Endodermal cell (in vitro differentiated cells): ENCODE measurements around the gene KRTAP4-8. TPM values are rescaled to one million over a fixed set of nuclear protein-coding genes. Genes with fewer than 3 reads are reported as not detected.

ENCODE experiments used
- DNase-seq: peaks from one replicate; pipeline ENCODE4 v3.0.0-alpha.2; 2017
- H3K27ac ChIP-seq: 2 replicates; pipeline ENCODE4 v1.5.1; 2013; ENCODE audit warnings: mild to moderate bottlenecking, low read depth, low read length, moderate library complexity
- H3K27me3 ChIP-seq: 2 replicates; pipeline ENCODE4 v1.6.1; 2013; ENCODE audit warnings: mild to moderate bottlenecking, low read length, moderate library complexity; ENCODE audit not compliant: insufficient read depth, control insufficient read depth, poor library complexity, severe bottlenecking
- H3K36me3 ChIP-seq: 2 replicates; pipeline ENCODE4 v1.7.0; 2013; ENCODE audit warnings: mild to moderate bottlenecking, low read length, moderate library complexity; ENCODE audit not compliant: control insufficient read depth, insufficient read depth
- H3K4me1 ChIP-seq: one replicate; pipeline ENCODE4 v1.7.0; 2013; ENCODE audit warnings: low read length; ENCODE audit not compliant: control insufficient read depth, insufficient read depth
- H3K4me3 ChIP-seq: 2 replicates; pipeline ENCODE4 v1.5.1; 2013; ENCODE audit warnings: mild to moderate bottlenecking, low read length, moderate library complexity
- H3K9ac ChIP-seq: 2 replicates; pipeline ENCODE4 v1.6.1; 2013; ENCODE audit warnings: mild to moderate bottlenecking, low read length, moderate library complexity; ENCODE audit not compliant: poor library complexity, severe bottlenecking; ENCODE audit errors: extremely low read depth
- H3K9me3 ChIP-seq: 2 replicates; pipeline ENCODE4 v1.6.1; 2013; ENCODE audit warnings: mild to moderate bottlenecking, low read length, moderate library complexity; ENCODE audit not compliant: control insufficient read depth
- H3K27ac Mint-ChIP-seq: 2 replicates; pipeline ENCODE4 v1.8.0; 2020; ENCODE audit warnings: mixed read lengths
- H3K27me3 Mint-ChIP-seq: 2 replicates; pipeline ENCODE4 v1.8.0; 2021; ENCODE audit warnings: mild to moderate bottlenecking, mixed read lengths; ENCODE audit not compliant: insufficient read depth
- H3K36me3 Mint-ChIP-seq: 2 replicates; pipeline ENCODE4 v1.8.0; 2020; ENCODE audit warnings: low read depth, mixed read lengths
- H3K4me1 Mint-ChIP-seq: 2 replicates; pipeline ENCODE4 v1.8.0; 2020; ENCODE audit warnings: mixed read lengths
- H3K4me3 Mint-ChIP-seq: 2 replicates; pipeline ENCODE4 v1.8.0; 2020; ENCODE audit warnings: mild to moderate bottlenecking, moderate library complexity, mixed read lengths
- H3K9me3 Mint-ChIP-seq: 2 replicates; pipeline ENCODE4 v1.8.0; 2020; ENCODE audit warnings: mild to moderate bottlenecking, mixed read lengths
- CTCF ChIP-seq: fragments of 200-600 bp; sonication (generic); conservative IDR thresholded peaks from 2 replicates; pipeline ENCODE4 v1.5.0; 2021; ENCODE audit warnings: antibody characterized with exemption, mild to moderate bottlenecking
- WGBS, 2 experiments: methylation state at CpG; one replicate each; pipeline versions ENCODE4 v1.1.5 to v1.1.7; 2013; ENCODE audit warnings: missing lambda C conversion rate in 2 of 2, mixed read lengths in 1 of 2; ENCODE audit not compliant: insufficient coverage in 1 of 2, insufficient read length in 1 of 2; 5-methylcytosine and 5-hydroxymethylcytosine counted together
- total RNA-seq, 2 donors: library from RNA; stranded (reverse); fragmentation: NEBNext Ultra II Directional in 1 of 2; extraction: Animal tissue kit (Norgen Biotek cat#: 25700) in 1 of 2; gene quantifications; 2 replicates in 1 of 2; 3 replicates in 1 of 2; pipeline ENCODE4 v1.2.1, GENCODE V29; 2021

The KRTAP4-8 gene
- total RNA-seq, 2 donors from 2014 or later, result not detected

GRCh38 chr17:41071606-41072360 lies 26.2 kb downstream of the KRTAP4-8 start:
- no peaks in the 10 kb centered on the region for H3K36me3 Mint-ChIP-seq
- peaks cover 3% of the 10 kb centered on the region for H3K27me3 Mint-ChIP-seq
- DNase-seq, result no peak
- no peak overlapping the region for H3K4me3 Mint-ChIP-seq
- TF ChIP-seq CTCF, result no peak
- WGBS, 2 experiments, result 92 to 96% methylated on average over 5 of the region's 5 CpGs
- no peak overlapping the region for H3K27ac ChIP-seq
- no peaks in the 10 kb centered on the region for H3K9me3 ChIP-seq
- no peak overlapping the region for H3K4me3 ChIP-seq
- H3K9ac ChIP-seq, result no peak overlapping the region
- H3K4me1 ChIP-seq, result no peaks in the 10 kb centered on the region
- H3K36me3 ChIP-seq, result no peaks in the 10 kb centered on the region
- H3K27me3 ChIP-seq, result no peaks in the 10 kb centered on the region
- H3K27ac Mint-ChIP-seq, result no peak overlapping the region
- no peaks in the 10 kb centered on the region for H3K9me3 Mint-ChIP-seq
- H3K4me1 Mint-ChIP-seq, result no peaks in the 10 kb centered on the region

GRCh38 chr17:41069031-41069430 lies 28.9 kb downstream of the KRTAP4-8 start:
- Mint-ChIP-seq H3K27me3 (no peaks in the 10 kb centered on the region), H3K9me3 (no peaks in the 10 kb centered on the region), H3K36me3 (no peaks in the 10 kb centered on the region), H3K4me1 (no peaks in the 10 kb centered on the region), H3K27ac (no peak overlapping the region), H3K4me3 (no peak overlapping the region)
- no peak overlapping the region for H3K4me3 ChIP-seq
- H3K27ac ChIP-seq, result no peak overlapping the region
- TF ChIP-seq CTCF, result no peak
- no peak for DNase-seq
- H3K9ac ChIP-seq, result no peak overlapping the region
- no peaks in the 10 kb centered on the region for H3K9me3 ChIP-seq
- H3K36me3 ChIP-seq, result no peaks in the 10 kb centered on the region
- no peaks in the 10 kb centered on the region for H3K4me1 ChIP-seq
- no peaks in the 10 kb centered on the region for H3K27me3 ChIP-seq
- WGBS, 2 experiments, result 88 to 89% methylated on average over 3 of the region's 3 CpGs

- H3K4me3 Mint-ChIP-seq, result no peak overlapping the region
Measured at GRCh38 chr17:41067281-41067680, 30.7 kb downstream of the KRTAP4-8 start.

More at GRCh38 chr17:41067281-41067680, 30.7 kb downstream of the KRTAP4-8 start:
- no peaks in the 10 kb centered on the region for H3K36me3 Mint-ChIP-seq
- Histone ChIP-seq H3K4me3 (no peak overlapping the region), H3K27me3 (no peaks in the 10 kb centered on the region), H3K27ac (no peak overlapping the region), H3K4me1 (no peaks in the 10 kb centered on the region), H3K36me3 (no peaks in the 10 kb centered on the region), H3K9me3 (no peaks in the 10 kb centered on the region), H3K9ac (no peak overlapping the region)
- H3K27me3 Mint-ChIP-seq, result no peaks in the 10 kb centered on the region
- no peak overlapping the region for H3K27ac Mint-ChIP-seq
- H3K9me3 Mint-ChIP-seq, result no peaks in the 10 kb centered on the region
- no peaks in the 10 kb centered on the region for H3K4me1 Mint-ChIP-seq
- DNase-seq, result no peak
- no peak for TF ChIP-seq CTCF
